Stomach (tissue), 4 donors: Measurements from ENCODE around the gene PRSS53.

ENCODE experiments used
- CTCF ChIP-seq, 7 experiments: fragments of 450-650 bp in 4 of 7; fragments of 200-600 bp in 3 of 7; sonication (generic) in 3 of 7; IDR thresholded peaks; one replicate each; pipeline ENCODE4 v1.5.1; 2016 to 2019; ENCODE audit warnings: antibody characterized with exemption in 7 of 7, control low read depth in 2 of 7, mild to moderate bottlenecking in 1 of 7
- EP300 ChIP-seq: sonication (generic); formaldehyde crosslinking; IDR thresholded peaks from one replicate; pipeline ENCODE4 v1.6.1; 2017; ENCODE audit warnings: antibody characterized with exemption
- POLR2AphosphoS5 ChIP-seq, 3 donors: sonication (generic); formaldehyde crosslinking; IDR thresholded peaks; one replicate each; pipeline ENCODE4 v1.6.1; 2016; ENCODE audit warnings: antibody characterized with exemption in 3 of 3

DNA sequence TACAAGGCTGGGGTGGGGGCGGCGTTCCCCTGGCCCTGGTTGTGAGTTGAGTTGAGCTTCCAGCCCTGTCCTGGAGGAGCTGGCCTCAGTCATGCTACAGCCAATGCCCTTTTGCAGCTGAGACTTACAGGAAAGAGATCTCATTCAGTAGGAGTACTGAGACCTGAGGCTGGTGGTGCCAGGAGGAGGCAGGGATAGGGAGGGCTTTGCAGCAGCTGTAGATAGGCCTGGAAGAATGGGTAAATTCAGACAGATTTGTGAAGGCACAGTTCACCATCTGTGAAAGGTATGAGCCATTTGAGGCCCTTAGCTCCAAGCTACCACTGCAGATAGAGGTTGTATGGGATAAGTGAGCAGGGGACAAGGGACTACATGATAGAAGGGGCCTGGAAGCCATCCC is 49.8 kb downstream of the PRSS53 start:
- TF ChIP-seq CTCF (IDR thresholded peaks at IDR 0.05), result no peak
- no peak for TF ChIP-seq EP300
- TF ChIP-seq POLR2AphosphoS5 (IDR thresholded peaks at IDR 0.05), result no peak
